Smooth muscle cell of bladder (primary cell): Measurements from ENCODE around the gene STX12. TPM values are rescaled to one million over a fixed set of nuclear protein-coding genes. Genes with fewer than 3 reads are reported as not detected.

Experiments
- total RNA-seq: library from RNA; depleted of rRNA; stranded (reverse); fragments of >200 nt; gene quantifications from 2 replicates; pipeline ENCODE4 v1.2.3, GENCODE V29; 2014

The STX12 gene
- 46.2 and 53.1 TPM in 2 replicates for total RNA-seq

GRCh38 chr1:27772932-27773825, at the start of gene STX12:
Gene STX12, plus strand, starts transcription at chr1:27773219. Its CDS starts 89 bp downstream, at chr1:27773308.

GRCh38 chr1:27725374-27726172, 47.4 kb upstream of the STX12 start, which contains the start of gene FAM76A:
Gene FAM76A, plus strand, starts transcription at chr1:27725961. Its CDS starts 120 bp downstream, at chr1:27726081.

GRCh38 chr1:27830621-27831440, 57.8 kb downstream of the STX12 start, which contains the start of gene PPP1R8:
Gene PPP1R8, plus strand, starts transcription at chr1:27830782. Its CDS starts 54 bp downstream, at chr1:27830836.

DNA sequence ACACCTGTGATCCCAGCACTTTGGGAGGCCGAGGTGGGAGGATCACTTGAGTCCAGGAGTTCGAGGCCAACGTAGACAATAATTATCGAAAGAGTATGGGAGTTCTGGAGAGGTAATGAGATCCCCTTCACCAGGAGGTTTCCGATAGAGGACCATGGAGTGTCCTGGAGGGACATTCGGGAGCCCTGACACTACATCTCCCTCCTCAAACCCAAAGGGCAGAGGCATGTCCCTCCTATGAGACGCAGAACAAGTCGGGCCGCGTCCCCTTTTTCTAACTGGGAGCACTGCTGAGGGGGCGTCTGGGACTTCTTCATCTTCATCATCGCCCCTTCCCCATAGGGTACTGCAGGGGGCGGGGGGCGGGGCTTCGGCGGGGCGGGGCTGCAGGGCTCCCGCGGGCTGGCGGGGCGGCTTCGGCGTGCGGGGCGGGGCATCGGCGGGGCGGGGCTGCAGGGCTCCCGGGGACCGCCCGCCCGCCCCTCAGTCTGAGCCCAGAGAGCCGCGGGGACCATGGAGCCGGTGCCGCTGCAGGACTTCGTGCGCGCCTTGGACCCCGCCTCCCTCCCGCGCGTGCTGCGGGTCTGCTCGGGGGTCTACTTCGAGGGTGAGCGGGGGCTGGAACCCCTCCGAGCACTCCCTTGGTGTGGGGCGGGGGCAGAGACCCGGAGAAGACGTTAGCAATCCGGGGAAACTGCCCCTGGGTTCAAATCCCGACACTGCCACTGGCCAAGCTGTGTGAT, 99.2 kb downstream of the STX12 start, which contains the start of gene THEMIS2:
THEMIS2 (plus strand) TSS at position 486 of the 743 bp plus-strand sequence; CDS start at position 514, 28 bp downstream.

Other genes starting within 250 kb of the STX12 start
- 2.1 and 5.5 TPM in 2 replicates for gene AHDC1, start 169.1 kb upstream of the STX12 start, total RNA-seq
- gene FGR, start 138.0 kb upstream of the STX12 start, total RNA-seq: not detected in 2 replicates
- gene IFI6, start 101.0 kb upstream of the STX12 start, total RNA-seq: 15.4 and 25.2 TPM in 2 replicates
- 12.9 and 15.4 TPM in 2 replicates for gene FAM76A, start 47.3 kb upstream of the STX12 start, total RNA-seq
- 39.1 and 39.7 TPM in 2 replicates for gene PPP1R8, start 57.6 kb downstream of the STX12 start, total RNA-seq
- gene THEMIS2, start 99.3 kb downstream of the STX12 start, total RNA-seq: 5.2 and 7.5 TPM in 2 replicates
- 20.2 and 21.5 TPM in 2 replicates for gene RPA2, start 141.4 kb downstream of the STX12 start, total RNA-seq
- gene SMPDL3B, start 161.8 kb downstream of the STX12 start, total RNA-seq: under 0.01 TPM in 1 of 2 replicates, not detected in the other
- 2.8 and 3.3 TPM in 2 replicates for gene XKR8, start 186.8 kb downstream of the STX12 start, total RNA-seq